ENCODE results near the gene ZMIZ1.

The ZMIZ1 gene

GRCh38 chr10:79077488-79078173 is 8.9 kb downstream of the ZMIZ1 start:
- H3K4me3 ChIP-seq (ENCODE audit: control insufficient read depth in 1 of 7, extremely low read depth in 1 of 7, insufficient read depth in 4 of 7, low read depth in 2 of 7, low read length in 6 of 7) = peak overlapping the region in 1 of 7 experiments; percentile 23
- H3K4me1 ChIP-seq (ENCODE audit: control extremely low read depth in 1 of 4, control insufficient read depth in 4 of 4, insufficient read depth in 4 of 4, low read length in 3 of 4) = peaks cover 4 to 99% (median 99%) of the 10 kb centered on the region in 4 experiments
- H3K27ac ChIP-seq (ENCODE audit: insufficient read depth in 1 of 2, low read depth in 1 of 2, low read length in 2 of 2, poor library complexity in 1 of 2, severe bottlenecking in 2 of 2) = peak overlapping the region in 1 of 2 experiments; percentile 74
- ChIA-PET CTCF (interaction anchor here (0.8 to 10.2 kb wide), 5 partner anchors 11 to 119 kb away, joined by 3 to 55 read pairs (median 3); no protein-coding TSS in a partner anchor), POLR2A (no interaction called here)
- H3K27me3 ChIP-seq (replicated peaks in 2 of 5; ENCODE audit: control insufficient read depth in 4 of 5, insufficient read depth in 5 of 5, low read length in 4 of 5) = no peaks in the 10 kb centered on the region
- DNase-seq = no peak
- peaks cover 0 to 48% (median 4%) of the 10 kb centered on the region in 4 experiments for H3K36me3 ChIP-seq (ENCODE audit: control insufficient read depth in 4 of 4, insufficient read depth in 4 of 4, low read length in 3 of 4)
- H3K9me3 ChIP-seq (ENCODE audit: control extremely low read depth in 1 of 5, control insufficient read depth in 4 of 5, insufficient read depth in 2 of 5, low read depth in 1 of 5, low read length in 4 of 5) = no peaks in the 10 kb centered on the region
- 81% methylated on average over 7 of the region's 10 CpGs for WGBS (ENCODE audit: insufficient coverage)

- H3K4me3 ChIP-seq (ENCODE audit: control insufficient read depth in 1 of 7, extremely low read depth in 1 of 7, insufficient read depth in 4 of 7, low read depth in 2 of 7, low read length in 6 of 7) = peak overlapping the region in 1 of 7 experiments; percentile 15
- ChIA-PET CTCF (interaction anchor here (0.7 to 10.2 kb wide), 5 partner anchors 23 to 118 kb away, joined by 3 to 55 read pairs (median 3); no protein-coding TSS in a partner anchor), POLR2A (interaction anchor here (0.6 kb wide), 1 partner anchor 10 kb away, joined by 4 read pairs; no protein-coding TSS in a partner anchor)
- no peaks in the 10 kb centered on the region for H3K27me3 ChIP-seq (replicated peaks in 2 of 5; ENCODE audit: control insufficient read depth in 4 of 5, insufficient read depth in 5 of 5, low read length in 4 of 5)
- DNase-seq = no peak
- H3K4me1 ChIP-seq (ENCODE audit: control extremely low read depth in 1 of 4, control insufficient read depth in 4 of 4, insufficient read depth in 4 of 4, low read length in 3 of 4) = peaks cover 6 to 99% (median 99%) of the 10 kb centered on the region in 4 experiments
- peaks cover 0 to 45% (median 4%) of the 10 kb centered on the region in 4 experiments for H3K36me3 ChIP-seq (ENCODE audit: control insufficient read depth in 4 of 4, insufficient read depth in 4 of 4, low read length in 3 of 4)
- no peaks in the 10 kb centered on the region for H3K9me3 ChIP-seq (ENCODE audit: control extremely low read depth in 1 of 5, control insufficient read depth in 4 of 5, insufficient read depth in 2 of 5, low read depth in 1 of 5, low read length in 4 of 5)
- H3K27ac ChIP-seq (ENCODE audit: insufficient read depth in 1 of 2, low read depth in 1 of 2, low read length in 2 of 2, poor library complexity in 1 of 2, severe bottlenecking in 2 of 2) = peak overlapping the region; percentile 89 to 92
- WGBS (ENCODE audit: insufficient coverage) = 85% methylated on average over 3 of the region's 8 CpGs
Observed at GRCh38 chr10:79078367-79079053, 9.7 kb downstream of the ZMIZ1 start.

DNA sequence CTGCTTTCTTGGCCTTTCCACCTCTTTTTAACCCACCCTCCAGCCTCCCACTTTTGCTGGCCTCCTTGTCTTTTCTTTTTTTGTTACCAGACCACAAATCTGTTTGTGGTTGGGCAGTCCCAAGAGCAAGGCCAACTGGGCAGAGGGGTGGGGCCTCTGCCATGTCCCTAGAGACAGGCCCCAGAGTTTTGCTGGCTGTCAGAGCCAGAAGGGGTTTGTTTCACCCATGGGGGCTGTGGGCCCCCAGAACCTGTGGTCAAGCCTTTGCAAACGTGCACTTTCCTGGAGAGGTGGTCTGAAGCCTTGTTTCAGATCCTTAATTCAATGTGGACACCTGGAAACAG is 10.3 kb downstream of the ZMIZ1 start:
- no peaks in the 10 kb centered on the region for H3K9me3 ChIP-seq (ENCODE audit: control extremely low read depth in 1 of 5, control insufficient read depth in 4 of 5, insufficient read depth in 2 of 5, low read depth in 1 of 5, low read length in 4 of 5)
- DNase-seq = no peak
- H3K4me3 ChIP-seq (ENCODE audit: control insufficient read depth in 1 of 7, extremely low read depth in 1 of 7, insufficient read depth in 4 of 7, low read depth in 2 of 7, low read length in 6 of 7) = peak overlapping the region in 2 of 7 experiments; percentile 15 to 43
- H3K27ac ChIP-seq (ENCODE audit: insufficient read depth in 1 of 2, low read depth in 1 of 2, low read length in 2 of 2, poor library complexity in 1 of 2, severe bottlenecking in 2 of 2) = peak overlapping the region; percentile 89 to 92
- peaks cover 0 to 45% (median 4%) of the 10 kb centered on the region in 4 experiments for H3K36me3 ChIP-seq (ENCODE audit: control insufficient read depth in 4 of 4, insufficient read depth in 4 of 4, low read length in 3 of 4)
- peaks cover 11 to 99% (median 99%) of the 10 kb centered on the region in 4 experiments for H3K4me1 ChIP-seq (ENCODE audit: control extremely low read depth in 1 of 4, control insufficient read depth in 4 of 4, insufficient read depth in 4 of 4, low read length in 3 of 4)
- H3K27me3 ChIP-seq (replicated peaks in 2 of 5; ENCODE audit: control insufficient read depth in 4 of 5, insufficient read depth in 5 of 5, low read length in 4 of 5) = no peaks in the 10 kb centered on the region
- ChIA-PET POLR2A (interaction anchor here (0.6 to 1.2 kb wide), 2 partner anchors 10 to 46 kb away, joined by 4 to 7 read pairs; no protein-coding TSS in a partner anchor), CTCF (interaction anchor here (0.7 to 10.2 kb wide), 7 partner anchors 18 to 117 kb away, joined by 3 to 55 read pairs (median 3); no protein-coding TSS in a partner anchor)
- whole genome bisulfite sequencing (ENCODE audit: insufficient coverage) = 0% methylated on average over 1 of the region's 1 CpG

- CTCF ChIA-PET = interaction anchor here (0.7 to 10.2 kb wide), 9 partner anchors 8 to 117 kb away, joined by 3 to 55 read pairs (median 3); no protein-coding TSS in a partner anchor
- peak in 1 of 3 donors; percentile 56 for DNase-seq
- Histone ChIP-seq H3K4me1 (ENCODE audit: control extremely low read depth in 1 of 4, control insufficient read depth in 4 of 4, insufficient read depth in 4 of 4, low read length in 3 of 4) (peaks cover 11 to 99% (median 99%) of the 10 kb centered on the region in 4 experiments), H3K27ac (ENCODE audit: insufficient read depth in 1 of 2, low read depth in 1 of 2, low read length in 2 of 2, poor library complexity in 1 of 2, severe bottlenecking in 2 of 2) (peak overlapping the region; percentile 89 to 92), H3K9me3 (ENCODE audit: control extremely low read depth in 1 of 5, control insufficient read depth in 4 of 5, insufficient read depth in 2 of 5, low read depth in 1 of 5, low read length in 4 of 5) (no peaks in the 10 kb centered on the region), H3K4me3 (ENCODE audit: control insufficient read depth in 1 of 7, extremely low read depth in 1 of 7, insufficient read depth in 4 of 7, low read depth in 2 of 7, low read length in 6 of 7) (peak overlapping the region in 2 of 7 experiments; percentile 15 to 43), H3K36me3 (ENCODE audit: control insufficient read depth in 4 of 4, insufficient read depth in 4 of 4, low read length in 3 of 4) (peaks cover 2 to 45% (median 4%) of the 10 kb centered on the region in 4 experiments), H3K27me3 (replicated peaks in 2 of 5; ENCODE audit: control insufficient read depth in 4 of 5, insufficient read depth in 5 of 5, low read length in 4 of 5) (no peaks in the 10 kb centered on the region)
- POLR2A ChIA-PET = interaction anchor here (1.2 kb wide), 1 partner anchor 45 kb away, joined by 7 read pairs; no protein-coding TSS in a partner anchor
- WGBS (ENCODE audit: insufficient coverage) = 74% methylated on average over 9 of the region's 15 CpGs
Observed at GRCh38 chr10:79079490-79080355, 11.0 kb downstream of the ZMIZ1 start.

DNA sequence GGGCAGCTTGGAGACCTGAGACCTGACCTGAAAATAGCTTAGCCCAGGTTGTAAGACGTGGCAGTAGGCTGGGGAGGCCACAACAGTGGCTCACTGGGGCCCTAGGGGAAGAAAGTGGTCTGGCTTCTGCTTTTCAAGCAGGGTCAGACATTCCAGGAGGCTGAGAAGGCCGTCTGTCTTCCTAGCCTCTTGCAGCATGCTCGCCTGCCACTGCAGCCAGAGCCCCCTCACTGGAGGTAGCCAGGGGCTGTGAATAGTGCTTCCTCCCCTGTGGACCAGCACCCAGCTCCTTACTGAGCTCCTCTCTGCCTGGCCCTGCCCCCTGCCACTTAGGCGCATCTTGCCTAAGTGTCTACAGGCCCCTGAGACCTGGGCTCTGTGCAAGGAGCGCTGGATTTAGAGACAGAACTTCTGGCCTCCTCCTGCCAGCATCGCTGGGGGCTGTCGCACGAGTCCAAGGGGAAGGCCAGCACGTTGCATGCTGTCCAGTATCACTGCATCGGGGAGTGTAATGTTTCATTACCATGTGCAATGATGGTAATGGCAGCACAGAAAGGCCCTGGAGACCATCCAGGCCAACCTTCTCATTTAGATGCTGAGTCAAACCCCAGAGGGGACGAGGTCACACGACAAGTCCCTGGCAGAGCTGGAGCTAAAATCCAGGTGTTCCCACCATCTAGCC is 12.7 kb downstream of the ZMIZ1 start:
- Histone ChIP-seq H3K9me3 (ENCODE audit: control extremely low read depth in 1 of 5, control insufficient read depth in 4 of 5, insufficient read depth in 2 of 5, low read depth in 1 of 5, low read length in 4 of 5) (no peaks in the 10 kb centered on the region), H3K4me3 (ENCODE audit: control insufficient read depth in 1 of 7, extremely low read depth in 1 of 7, insufficient read depth in 4 of 7, low read depth in 2 of 7, low read length in 6 of 7) (peak overlapping the region in 4 of 7 experiments; percentile 17 to 37 (median 27)), H3K36me3 (ENCODE audit: control insufficient read depth in 4 of 4, insufficient read depth in 4 of 4, low read length in 3 of 4) (peaks cover 3 to 52% (median 7%) of the 10 kb centered on the region in 4 experiments), H3K27ac (ENCODE audit: insufficient read depth in 1 of 2, low read depth in 1 of 2, low read length in 2 of 2, poor library complexity in 1 of 2, severe bottlenecking in 2 of 2) (peak overlapping the region; percentile 89 to 92), H3K27me3 (replicated peaks in 2 of 5; ENCODE audit: control insufficient read depth in 4 of 5, insufficient read depth in 5 of 5, low read length in 4 of 5) (no peaks in the 10 kb centered on the region), H3K4me1 (ENCODE audit: control extremely low read depth in 1 of 4, control insufficient read depth in 4 of 4, insufficient read depth in 4 of 4, low read length in 3 of 4) (peaks cover 11 to 99% (median 98%) of the 10 kb centered on the region in 4 experiments)
- CTCF ChIA-PET = interaction anchor here (0.8 to 10.2 kb wide), 5 partner anchors 10 to 228 kb away, joined by 3 to 55 read pairs (median 3); no protein-coding TSS in a partner anchor
- peak in 2 of 3 donors; percentile 48 to 59 for DNase-seq
- POLR2A ChIA-PET = interaction anchor here (0.6 kb wide), 1 partner anchor 14 kb away, joined by 3 read pairs; no protein-coding TSS in a partner anchor
- 51% methylated on average over 11 of the region's 12 CpGs for WGBS (ENCODE audit: insufficient coverage)

- H3K36me3 ChIP-seq (ENCODE audit: control insufficient read depth in 4 of 4, insufficient read depth in 4 of 4, low read length in 3 of 4) = peaks cover 0 to 51% (median 7%) of the 10 kb centered on the region in 4 experiments
- peak overlapping the region; percentile 89 to 92 for H3K27ac ChIP-seq (ENCODE audit: insufficient read depth in 1 of 2, low read depth in 1 of 2, low read length in 2 of 2, poor library complexity in 1 of 2, severe bottlenecking in 2 of 2)
- no peak for DNase-seq
- ChIA-PET CTCF (interaction anchor here (0.8 to 10.2 kb wide), 4 partner anchors 9 to 229 kb away, joined by 3 to 55 read pairs (median 3); no protein-coding TSS in a partner anchor), POLR2A (no interaction called here)
- H3K4me1 ChIP-seq (ENCODE audit: control extremely low read depth in 1 of 4, control insufficient read depth in 4 of 4, insufficient read depth in 4 of 4, low read length in 3 of 4) = peaks cover 11 to 98% (median 96%) of the 10 kb centered on the region in 4 experiments
- H3K9me3 ChIP-seq (ENCODE audit: control extremely low read depth in 1 of 5, control insufficient read depth in 4 of 5, insufficient read depth in 2 of 5, low read depth in 1 of 5, low read length in 4 of 5) = no peaks in the 10 kb centered on the region
- WGBS (ENCODE audit: insufficient coverage) = 78% methylated on average over 6 of the region's 6 CpGs
- H3K27me3 ChIP-seq (replicated peaks in 2 of 5; ENCODE audit: control insufficient read depth in 4 of 5, insufficient read depth in 5 of 5, low read length in 4 of 5) = no peaks in the 10 kb centered on the region
- peak overlapping the region in 1 of 7 experiments; percentile 37 for H3K4me3 ChIP-seq (ENCODE audit: control insufficient read depth in 1 of 7, extremely low read depth in 1 of 7, insufficient read depth in 4 of 7, low read depth in 2 of 7, low read length in 6 of 7)
Observed at GRCh38 chr10:79082035-79082373, 13.2 kb downstream of the ZMIZ1 start.

All from common myeloid progenitor, CD34-positive (primary cell).